Endothelial cell of umbilical vein (primary cell): ENCODE data around the gene CCR5.

Source experiments
- EZH2 ChIP-seq: IDR thresholded peaks from 2 replicates; pipeline ENCODE4 v1.6.1; 2012; ENCODE audit warnings: borderline replicate concordance, low read depth, mild to moderate bottlenecking, moderate library complexity, low read length, inconsistent platforms; ENCODE audit not compliant: severe bottlenecking
- FOS ChIP-seq: IDR thresholded peaks from 2 replicates; pipeline ENCODE4 v1.6.1; 2011; ENCODE audit warnings: mild to moderate bottlenecking, low read length, moderate library complexity, borderline replicate concordance; ENCODE audit not compliant: insufficient read depth
- GATA2 ChIP-seq: IDR thresholded peaks from 2 replicates; pipeline ENCODE4 v1.7.0; 2011; ENCODE audit warnings: low read depth, mild to moderate bottlenecking, moderate library complexity, mixed read lengths, low read length; ENCODE audit not compliant: insufficient read length, insufficient read depth
- POLR2A ChIP-seq: IDR thresholded peaks from 2 replicates; pipeline ENCODE4 v1.6.1; 2012; ENCODE audit warnings: low read depth, mild to moderate bottlenecking, control low read depth, low read length
- POLR2AphosphoS5 ChIP-seq: IDR thresholded peaks from 2 replicates; pipeline ENCODE4 v1.6.1; 2012; ENCODE audit warnings: low read depth, mild to moderate bottlenecking, control low read depth, low read length, moderate library complexity; ENCODE audit not compliant: insufficient read depth
- TF ChIP-seq, protein P1 (sequence below), 2 donors: IDR thresholded peaks; 1 replicate in 1 of 2; 2 replicates in 1 of 2; pipeline ENCODE4 v1.5.1; 2011; ENCODE audit warnings: low read length in 2 of 2, mild to moderate bottlenecking in 2 of 2, moderate library complexity in 2 of 2, control low read depth in 1 of 2, inconsistent platforms in 1 of 2, low read depth in 1 of 2; ENCODE audit not compliant: insufficient read depth in 1 of 2; ENCODE audit errors: extremely low read depth in 1 of 2

GRCh38 chr3:46410669-46411068 is 39.9 kb downstream of the CCR5 start:
- TF ChIP-seq, protein P1, sequence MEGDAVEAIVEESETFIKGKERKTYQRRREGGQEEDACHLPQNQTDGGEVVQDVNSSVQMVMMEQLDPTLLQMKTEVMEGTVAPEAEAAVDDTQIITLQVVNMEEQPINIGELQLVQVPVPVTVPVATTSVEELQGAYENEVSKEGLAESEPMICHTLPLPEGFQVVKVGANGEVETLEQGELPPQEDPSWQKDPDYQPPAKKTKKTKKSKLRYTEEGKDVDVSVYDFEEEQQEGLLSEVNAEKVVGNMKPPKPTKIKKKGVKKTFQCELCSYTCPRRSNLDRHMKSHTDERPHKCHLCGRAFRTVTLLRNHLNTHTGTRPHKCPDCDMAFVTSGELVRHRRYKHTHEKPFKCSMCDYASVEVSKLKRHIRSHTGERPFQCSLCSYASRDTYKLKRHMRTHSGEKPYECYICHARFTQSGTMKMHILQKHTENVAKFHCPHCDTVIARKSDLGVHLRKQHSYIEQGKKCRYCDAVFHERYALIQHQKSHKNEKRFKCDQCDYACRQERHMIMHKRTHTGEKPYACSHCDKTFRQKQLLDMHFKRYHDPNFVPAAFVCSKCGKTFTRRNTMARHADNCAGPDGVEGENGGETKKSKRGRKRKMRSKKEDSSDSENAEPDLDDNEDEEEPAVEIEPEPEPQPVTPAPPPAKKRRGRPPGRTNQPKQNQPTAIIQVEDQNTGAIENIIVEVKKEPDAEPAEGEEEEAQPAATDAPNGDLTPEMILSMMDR (IDR thresholded peaks at IDR 0.05; ENCODE audit: extremely low read depth in 1 of 2, insufficient read depth in 1 of 2, low read depth in 1 of 2, low read length in 2 of 2), result no peak
- TF ChIP-seq POLR2AphosphoS5 (no peak), POLR2A (no peak), EZH2 (no peak), FOS (no peak), GATA2 (no peak)
